Measurements from ENCODE around the gene PNP.
"Not testable (repeated sequence)": the region's sequence is repeated elsewhere in the genome, so short reads cannot be mapped to it uniquely, and the experiment has no call there.

PNP gene

DNA sequence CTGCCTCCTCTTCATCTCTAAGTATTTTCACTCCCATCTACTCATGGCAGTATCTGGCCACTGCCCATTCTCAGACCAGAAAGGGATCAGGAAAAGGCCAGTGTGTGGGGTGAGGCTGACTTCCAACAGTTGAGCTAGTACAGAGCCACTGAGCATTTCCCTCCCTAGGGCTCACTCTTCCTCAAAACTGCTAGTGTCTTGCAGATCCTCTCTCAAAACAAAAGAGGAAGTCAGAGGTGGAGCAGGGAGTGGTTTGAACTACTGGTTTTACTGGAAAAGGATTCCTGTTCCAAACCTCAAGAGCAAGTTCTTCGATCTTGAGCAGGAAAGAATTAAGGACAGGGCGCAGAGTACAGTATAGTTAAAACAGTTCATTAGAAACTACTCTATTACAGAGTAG lies 24.4 kb downstream of the PNP start:
- DNase-seq = no peak

DNA sequence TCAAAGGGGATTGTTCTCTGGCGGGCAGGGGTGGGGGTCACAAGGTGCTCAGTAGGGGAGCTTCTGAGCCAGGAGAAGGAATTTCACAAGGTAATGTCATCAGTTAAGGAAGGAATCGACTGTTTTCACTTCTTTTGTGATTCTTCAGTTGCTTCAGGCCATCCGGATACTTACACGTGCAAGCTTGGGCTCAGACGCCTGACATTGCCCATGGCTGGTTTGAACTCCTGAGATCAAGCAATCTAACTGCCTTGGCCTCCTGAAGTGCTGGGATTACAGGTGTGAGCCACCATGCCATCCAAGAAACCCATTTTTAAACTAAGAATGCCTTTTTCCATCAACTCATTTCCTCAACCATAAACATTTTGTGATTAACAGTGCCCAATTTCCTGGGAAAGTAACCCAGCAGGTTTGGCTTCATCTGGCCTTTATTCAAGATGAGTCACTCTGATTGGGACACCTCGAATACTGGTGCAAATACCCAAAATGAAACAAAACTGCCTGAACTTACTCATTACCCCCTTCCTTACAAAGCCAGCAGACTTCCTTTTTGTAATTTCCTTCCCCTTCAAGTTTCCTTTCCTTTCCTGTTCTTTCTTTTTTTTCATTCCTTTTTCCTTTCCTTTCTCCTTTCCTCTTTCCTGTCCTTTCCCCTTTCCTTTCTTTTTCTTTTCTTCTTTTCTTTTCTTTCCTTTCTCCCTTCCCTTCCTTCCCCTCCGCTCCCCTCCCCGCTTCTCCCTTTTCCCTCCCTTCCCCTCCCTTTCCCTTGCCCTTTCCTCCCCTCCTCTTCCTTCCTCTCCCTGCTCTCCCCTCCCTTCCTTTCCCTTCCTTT lies 25.9 kb downstream of the PNP start:
- no peak for DNase-seq

DNA sequence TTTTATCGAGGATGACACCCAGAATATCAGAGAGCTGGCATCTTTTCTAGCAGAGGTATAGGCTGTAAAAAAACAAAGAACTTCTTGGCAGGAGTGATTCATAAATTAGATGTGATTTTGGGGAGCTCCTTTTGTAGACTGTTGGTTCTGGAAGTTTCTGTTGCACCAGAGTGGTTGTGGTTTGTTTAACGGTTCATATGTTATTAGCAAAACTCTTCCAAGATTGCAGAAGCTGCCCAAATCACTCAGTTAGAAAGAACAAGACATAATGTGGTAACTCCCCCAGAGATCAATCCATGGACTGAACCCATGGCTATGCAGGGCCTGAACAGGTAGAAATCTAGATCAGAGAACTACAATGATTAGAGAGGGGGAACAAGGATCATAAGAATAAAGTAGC lies 29.4 kb downstream of the PNP start:
- DNase-seq = no peak

DNA sequence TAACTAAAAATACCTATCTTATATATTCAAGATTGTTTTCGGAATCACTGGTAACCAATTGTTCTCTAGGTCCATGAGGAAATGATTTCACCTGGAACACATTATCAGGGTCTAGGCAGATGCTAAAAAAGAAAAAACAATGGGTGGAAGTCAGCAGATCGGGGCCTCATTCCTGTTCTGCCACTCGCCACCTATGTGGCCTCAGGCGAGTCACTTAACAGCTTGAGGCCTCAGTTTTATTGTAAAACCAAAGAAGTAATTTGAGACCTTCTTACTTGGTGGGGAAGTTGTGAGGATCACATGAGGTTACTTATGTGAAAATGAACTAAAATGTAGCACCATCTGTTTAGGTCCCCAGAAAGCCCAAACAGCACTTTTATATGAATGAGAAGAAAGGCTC lies 29.9 kb downstream of the PNP start:
- DNase-seq = no peak

DNA sequence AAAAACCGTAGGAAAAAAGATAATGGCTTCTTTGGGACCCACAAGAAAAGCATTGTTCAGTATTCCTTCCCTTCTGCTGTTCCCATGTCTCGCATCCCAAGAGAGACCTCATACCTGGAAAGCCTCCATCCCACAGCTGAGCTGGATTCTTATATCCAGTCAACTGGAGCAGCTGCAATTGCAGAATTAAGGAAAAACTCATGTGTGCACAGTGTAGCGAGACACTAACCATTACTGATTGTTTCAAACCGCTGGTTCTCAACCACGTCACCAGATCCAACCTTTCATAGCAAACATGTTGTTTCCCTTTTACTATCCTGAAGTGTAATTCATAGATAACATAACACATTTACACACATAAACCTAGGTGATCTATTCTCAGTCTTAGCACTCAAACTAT lies 30.7 kb downstream of the PNP start:
- no peak for DNase-seq

DNA sequence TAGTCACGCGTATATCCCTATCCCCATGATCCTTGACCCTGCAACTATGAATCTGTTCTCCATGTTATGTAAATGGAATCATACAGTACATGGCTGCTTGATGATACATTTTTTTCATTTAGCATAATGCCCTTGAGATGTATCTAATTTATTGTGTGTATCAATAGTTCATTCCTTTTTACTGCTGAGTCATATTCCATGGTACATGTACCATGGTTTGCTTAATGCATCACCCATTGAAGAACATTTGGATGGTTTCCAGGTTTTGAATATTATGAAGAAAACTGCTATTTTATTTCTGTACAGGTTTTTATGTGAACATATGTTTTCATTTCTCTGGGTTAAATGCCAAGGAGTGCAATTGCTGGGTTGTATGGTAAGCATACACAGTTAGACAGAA lies 32.1 kb downstream of the PNP start:
- DNase-seq = no peak

DNA sequence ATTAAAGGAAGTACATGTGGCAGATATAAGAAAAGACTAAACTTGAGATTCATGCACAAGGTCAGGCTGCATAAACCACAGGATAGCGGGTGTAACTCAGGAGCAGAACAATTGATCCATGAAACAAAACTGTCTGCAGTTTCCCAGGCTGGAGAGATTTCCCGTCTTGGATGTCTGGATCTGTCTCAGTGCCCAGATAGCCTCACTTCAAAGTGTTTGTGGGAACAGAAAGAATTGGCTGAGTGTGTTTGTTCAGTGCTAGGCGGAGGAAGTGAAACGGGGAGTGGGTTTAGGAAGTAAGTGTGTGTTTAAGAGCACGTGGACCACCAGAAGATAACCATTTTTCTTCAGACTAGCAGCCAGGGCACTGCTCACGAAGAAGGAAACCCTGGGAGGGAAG lies 34.7 kb downstream of the PNP start:
- no peak for DNase-seq

DNA sequence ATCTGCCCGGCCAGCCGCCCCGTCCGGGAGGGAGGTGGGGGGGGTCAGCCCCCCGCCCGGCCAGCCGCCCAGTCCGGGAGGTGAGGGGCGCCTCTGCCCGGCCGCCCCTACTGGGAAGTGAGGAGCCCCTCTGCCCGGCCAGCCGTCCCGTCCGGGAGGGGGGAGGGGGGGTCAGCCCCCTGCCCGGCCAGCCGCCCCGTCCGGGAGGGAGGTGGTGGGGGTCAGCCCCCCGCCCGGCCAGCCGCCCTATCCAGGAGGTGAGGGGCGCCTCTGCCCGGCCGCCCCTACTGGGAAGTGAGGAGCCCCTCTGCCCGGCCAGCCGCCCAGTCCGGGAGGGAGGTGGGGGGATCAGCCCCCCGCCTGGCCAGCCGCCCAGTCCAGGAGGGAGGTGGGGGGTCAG lies 37.1 kb downstream of the PNP start:
- not testable (repeated sequence) for DNase-seq

DNA sequence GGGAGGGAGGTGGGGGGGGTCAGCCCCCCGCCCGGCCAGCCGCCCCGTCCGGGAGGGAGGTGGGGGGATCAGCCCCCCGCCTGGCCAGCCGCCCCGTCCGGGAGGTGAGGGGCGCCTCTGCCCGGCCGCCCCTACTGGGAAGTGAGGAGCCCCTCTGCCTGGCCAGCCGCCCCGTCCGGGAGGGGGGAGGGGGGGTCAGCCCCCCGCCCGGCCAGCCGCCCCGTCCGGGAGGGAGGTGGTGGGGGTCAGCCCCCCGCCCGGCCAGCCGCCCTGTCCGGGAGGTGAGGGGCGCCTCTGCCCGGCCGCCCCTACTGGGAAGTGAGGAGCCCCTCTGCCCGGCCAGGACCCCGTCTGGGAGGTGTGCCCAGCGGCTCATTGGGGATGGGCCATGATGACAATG lies 37.5 kb downstream of the PNP start:
- DNase-seq = not testable (repeated sequence)

DNA sequence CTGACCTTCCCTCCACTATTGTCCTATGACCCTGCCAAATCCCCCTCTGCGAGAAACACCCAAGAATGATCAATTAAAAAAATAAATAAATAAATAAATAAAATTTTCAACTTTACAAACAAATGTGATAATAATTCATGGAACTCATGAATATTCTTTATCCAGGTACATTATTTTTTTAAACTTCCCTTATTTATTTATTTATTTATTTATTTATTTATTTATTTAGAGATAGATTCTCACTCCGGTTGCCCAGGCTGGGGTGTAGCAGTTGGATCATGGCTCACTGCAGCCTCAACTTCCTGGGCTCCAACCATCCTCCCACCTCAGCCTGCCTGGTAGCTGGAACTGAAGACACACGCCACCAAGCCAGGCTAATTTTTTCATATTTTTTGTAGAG lies 38.3 kb downstream of the PNP start:
- DNase-seq = not testable (repeated sequence)

DNA sequence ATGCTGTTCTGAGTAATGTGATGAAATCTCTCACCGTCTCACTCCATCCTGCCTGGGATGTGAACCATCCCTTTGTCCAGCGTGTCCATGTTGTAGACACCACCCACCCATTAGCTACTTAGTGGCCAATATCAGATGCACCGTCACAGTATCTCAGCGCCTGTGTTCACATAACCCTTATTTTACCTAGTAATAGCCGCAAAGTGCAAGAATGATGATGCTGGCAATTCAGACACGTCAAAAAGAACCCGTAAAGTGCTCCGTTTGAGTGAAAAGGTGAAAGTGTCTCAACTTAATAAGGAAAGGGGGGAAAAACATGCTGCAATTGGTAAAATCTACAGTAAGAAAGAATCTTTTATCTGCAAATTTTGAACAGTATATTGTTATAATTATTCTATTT lies 39.2 kb downstream of the PNP start:
- no peak for DNase-seq

DNA sequence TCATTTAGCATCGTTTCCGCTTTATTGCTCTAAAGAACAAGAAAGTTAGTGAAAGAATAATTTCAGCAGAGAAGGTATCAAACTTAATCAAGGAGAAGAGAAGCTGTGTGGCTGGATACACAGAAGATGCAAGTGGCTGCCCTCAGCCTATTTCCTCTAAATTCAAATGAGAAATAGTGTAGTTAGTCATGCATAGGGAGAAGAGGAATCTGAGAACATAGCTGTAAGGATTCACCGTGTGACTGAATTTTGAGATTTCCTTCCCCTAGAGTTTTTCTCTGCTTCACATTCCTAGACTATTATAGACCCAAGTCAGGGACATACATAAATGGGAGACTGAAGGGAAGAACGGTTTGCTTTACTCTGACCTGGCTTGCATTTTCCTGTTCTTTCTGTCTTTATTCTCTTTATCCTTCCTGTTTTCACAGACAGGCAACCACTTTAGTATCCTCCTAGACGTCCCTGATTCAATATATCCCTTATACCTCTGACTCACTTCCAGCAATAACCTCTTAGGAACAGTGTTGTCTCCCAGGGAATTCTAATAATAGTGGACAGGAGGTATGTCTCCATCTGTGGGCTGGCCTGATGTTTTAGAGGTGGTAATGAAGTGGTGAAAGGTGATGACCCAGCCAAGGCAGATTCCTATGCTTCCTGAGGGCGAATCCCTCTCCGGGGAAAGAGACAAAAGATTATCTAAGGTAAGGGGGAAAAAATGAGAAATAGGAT lies 43.1 kb downstream of the PNP start:
- no peak for DNase-seq

DNA sequence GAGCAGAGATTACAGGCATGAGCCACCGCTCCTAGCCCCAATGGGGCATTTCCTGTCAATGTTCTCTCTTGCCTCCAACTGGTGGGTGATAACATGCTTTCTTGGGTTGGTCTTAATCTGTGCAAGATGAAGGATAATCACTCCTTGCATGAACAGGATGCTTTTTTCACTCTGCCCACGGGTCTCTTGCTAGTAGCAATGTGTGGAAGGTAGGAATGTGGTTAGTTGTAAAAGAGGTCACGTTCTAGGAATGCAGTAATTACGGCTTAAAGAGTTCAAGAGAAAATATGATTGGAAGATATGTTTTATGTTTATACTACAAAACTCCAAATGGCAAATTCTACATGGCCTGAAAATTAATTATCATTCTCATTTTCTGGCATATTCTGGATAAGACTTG lies 46.6 kb downstream of the PNP start:
- DNase-seq = no peak

DNA sequence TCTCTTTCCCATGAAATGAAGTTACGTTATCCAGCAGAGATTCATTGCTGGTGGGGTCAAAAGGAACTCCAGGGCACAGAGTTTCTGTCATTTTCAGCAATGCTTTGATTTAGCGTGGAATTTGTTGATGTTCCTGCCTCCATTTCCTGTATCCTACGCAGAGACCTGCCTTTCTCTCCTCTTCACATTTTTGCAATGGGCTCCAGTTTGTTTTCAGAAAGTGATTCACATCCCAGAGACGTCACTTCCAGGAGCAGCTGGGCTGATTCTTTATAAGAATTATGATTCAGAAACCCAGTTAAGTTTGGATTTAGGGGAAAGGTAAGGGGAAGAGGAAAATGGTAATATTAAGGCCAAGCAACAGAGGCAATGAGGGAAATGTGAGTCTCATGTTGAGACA lies 47.7 kb downstream of the PNP start:
- no peak for DNase-seq

DNA sequence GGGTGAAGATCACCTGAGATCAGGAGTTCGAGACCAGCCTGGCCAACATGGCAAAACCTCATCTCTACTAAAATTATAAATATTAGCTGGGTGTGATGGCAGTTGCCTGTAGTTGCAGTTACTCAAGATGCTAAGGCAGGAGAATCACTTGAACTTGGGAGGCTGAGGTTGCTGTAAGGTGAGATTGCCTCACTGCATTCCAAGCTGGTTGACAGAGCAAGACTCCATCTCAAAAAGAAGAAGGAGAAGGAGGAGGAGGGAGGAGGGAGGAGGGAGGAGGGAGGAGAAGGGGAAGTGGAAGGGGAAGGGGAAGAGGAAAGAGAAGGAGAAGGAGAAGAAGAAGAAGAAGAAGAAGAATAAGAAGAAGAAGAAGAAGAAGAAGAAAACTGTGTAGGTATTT lies 53.1 kb downstream of the PNP start:
- DNase-seq = no peak

DNA sequence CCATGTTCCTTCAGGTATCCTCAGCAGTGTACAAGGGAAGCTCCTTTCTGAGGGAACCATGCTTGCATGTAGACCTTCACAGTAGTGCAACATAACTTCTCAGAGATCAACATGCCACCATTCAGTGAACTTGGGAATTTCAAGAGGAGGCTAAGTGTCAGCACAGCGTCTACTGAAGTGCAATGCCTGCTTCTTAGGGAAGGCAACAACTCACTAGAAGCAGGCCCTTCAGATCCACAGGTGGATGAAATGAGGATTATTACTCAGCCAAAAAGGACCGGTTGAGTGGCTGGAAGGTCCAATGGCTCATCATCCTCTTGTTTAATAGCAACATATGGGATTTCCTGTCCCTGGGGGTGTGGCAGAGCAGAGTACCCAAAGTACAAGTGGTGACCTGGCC lies 54.8 kb downstream of the PNP start:
- no peak for DNase-seq

Measured in NCI-H187 treated with DMSO at 0.1 percent for 48 hours (cell line).